ENCODE measurements around the gene RNF114.

DNA sequence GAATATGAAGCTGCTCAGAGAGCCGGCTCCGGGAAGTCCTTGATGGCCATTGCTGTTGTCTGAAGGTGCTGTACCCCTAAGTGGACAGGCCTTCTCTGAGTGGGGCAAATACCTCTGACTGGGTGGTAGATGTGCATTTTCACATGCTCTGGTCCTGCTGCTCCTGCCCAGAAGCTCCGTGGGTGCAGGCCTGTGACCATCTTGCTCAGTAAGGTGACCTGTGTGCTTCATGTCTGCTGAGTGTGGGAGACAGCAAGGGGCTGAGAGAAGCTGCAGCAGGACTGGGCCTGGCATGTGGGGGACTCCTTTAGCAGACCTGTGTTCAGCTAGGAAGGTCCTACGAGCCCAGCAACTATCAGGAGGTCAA, 25.9 kb upstream of the RNF114 start:
- TF ChIP-seq FOS (IDR thresholded peaks at IDR 0.05; ENCODE audit: borderline replicate concordance, insufficient read depth, low read length) (no peak), POLR2A (IDR thresholded peaks at IDR 0.05; ENCODE audit: low read depth, low read length) (no peak), EZH2 (IDR thresholded peaks at IDR 0.05; ENCODE audit: borderline replicate concordance, low read depth, low read length, severe bottlenecking) (no peak), POLR2AphosphoS5 (IDR thresholded peaks at IDR 0.05; ENCODE audit: insufficient read depth, low read depth, low read length) (no peak), JUN (IDR thresholded peaks at IDR 0.05; ENCODE audit: borderline replicate concordance, insufficient read depth, insufficient read length, low read depth) (no peak)
- TF ChIP-seq, protein P1, sequence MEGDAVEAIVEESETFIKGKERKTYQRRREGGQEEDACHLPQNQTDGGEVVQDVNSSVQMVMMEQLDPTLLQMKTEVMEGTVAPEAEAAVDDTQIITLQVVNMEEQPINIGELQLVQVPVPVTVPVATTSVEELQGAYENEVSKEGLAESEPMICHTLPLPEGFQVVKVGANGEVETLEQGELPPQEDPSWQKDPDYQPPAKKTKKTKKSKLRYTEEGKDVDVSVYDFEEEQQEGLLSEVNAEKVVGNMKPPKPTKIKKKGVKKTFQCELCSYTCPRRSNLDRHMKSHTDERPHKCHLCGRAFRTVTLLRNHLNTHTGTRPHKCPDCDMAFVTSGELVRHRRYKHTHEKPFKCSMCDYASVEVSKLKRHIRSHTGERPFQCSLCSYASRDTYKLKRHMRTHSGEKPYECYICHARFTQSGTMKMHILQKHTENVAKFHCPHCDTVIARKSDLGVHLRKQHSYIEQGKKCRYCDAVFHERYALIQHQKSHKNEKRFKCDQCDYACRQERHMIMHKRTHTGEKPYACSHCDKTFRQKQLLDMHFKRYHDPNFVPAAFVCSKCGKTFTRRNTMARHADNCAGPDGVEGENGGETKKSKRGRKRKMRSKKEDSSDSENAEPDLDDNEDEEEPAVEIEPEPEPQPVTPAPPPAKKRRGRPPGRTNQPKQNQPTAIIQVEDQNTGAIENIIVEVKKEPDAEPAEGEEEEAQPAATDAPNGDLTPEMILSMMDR (IDR thresholded peaks at IDR 0.05; ENCODE audit: extremely low read depth in 1 of 2, insufficient read depth in 1 of 2, low read depth in 1 of 2, low read length in 2 of 2): no peak
- TF ChIP-seq, protein P2, sequence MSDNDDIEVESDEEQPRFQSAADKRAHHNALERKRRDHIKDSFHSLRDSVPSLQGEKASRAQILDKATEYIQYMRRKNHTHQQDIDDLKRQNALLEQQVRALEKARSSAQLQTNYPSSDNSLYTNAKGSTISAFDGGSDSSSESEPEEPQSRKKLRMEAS (IDR thresholded peaks at IDR 0.05; ENCODE audit: insufficient read depth, insufficient read length): no peak

Data from endothelial cell of umbilical vein (primary cell).